ENCODE data around the gene CLBA1. TPM values are rescaled to one million over a fixed set of nuclear protein-coding genes. Genes with fewer than 3 reads are reported as not detected.
"Not testable (repeated sequence)": the region's sequence is repeated elsewhere in the genome, so short reads cannot be mapped to it uniquely, and the experiment has no call there.

The CLBA1 gene
- polyA plus RNA-seq, 2 of the 4 experiments (the other 2 are of a cell fraction), result 11.5 to 12.0 TPM

GRCh38 chr14:104945266-104945665 lies 40.3 kb upstream of the CLBA1 start:
- H3K4me1 ChIP-seq; FAIRE-seq; CTCF ChIA-PET; H3K9me3 ChIP-seq; DNase-seq (ENCODE audit: low read depth in 1 of 2, low spot score in 1 of 2); POLR2A ChIA-PET; H3K27ac ChIP-seq; ATAC-seq; H3K4me3 ChIP-seq; H3K4me2 ChIP-seq: not testable (repeated sequence)
- 91% methylated on average over 20 of the region's 20 CpGs for WGBS (ENCODE audit: missing lambda C conversion rate)

GRCh38 chr14:104945986-104946965 lies 39.3 kb upstream of the CLBA1 start:
- POLR2A ChIA-PET; DNase-seq (ENCODE audit: low read depth in 1 of 2, low spot score in 1 of 2); H3K27ac ChIP-seq; H3K4me1 ChIP-seq; ATAC-seq; H3K4me2 ChIP-seq; FAIRE-seq; H3K4me3 ChIP-seq; H3K9me3 ChIP-seq: not testable (repeated sequence)
- 91% methylated on average over 27 of the region's 43 CpGs for WGBS (ENCODE audit: missing lambda C conversion rate)
- CTCF ChIA-PET, result interaction anchor here (0.8 kb wide), 1 partner anchor 99 kb away, joined by 3 read pairs; no protein-coding TSS in a partner anchor

- H3K4me1 ChIP-seq; H3K4me3 ChIP-seq; ATAC-seq; H3K9me3 ChIP-seq; H3K27ac ChIP-seq; H3K4me2 ChIP-seq; FAIRE-seq; POLR2A ChIA-PET; DNase-seq (ENCODE audit: low read depth in 1 of 2, low spot score in 1 of 2): not testable (repeated sequence)
- WGBS (ENCODE audit: missing lambda C conversion rate), result 96% methylated on average over 13 of the region's 13 CpGs
- CTCF ChIA-PET, result interaction anchor here (0.8 to 1.3 kb wide), 2 partner anchors 14 to 98 kb away, joined by 3 read pairs; no protein-coding TSS in a partner anchor
These were observed 38.4 kb upstream of the CLBA1 start for GRCh38 chr14:104947201-104947600.

GRCh38 chr14:104947881-104948735 lies 37.5 kb upstream of the CLBA1 start:
- H3K4me3 ChIP-seq; H3K9me3 ChIP-seq; ATAC-seq; H3K27ac ChIP-seq; H3K4me2 ChIP-seq; POLR2A ChIA-PET; FAIRE-seq; H3K4me1 ChIP-seq; DNase-seq (ENCODE audit: low read depth in 1 of 2, low spot score in 1 of 2): not testable (repeated sequence)
- WGBS (ENCODE audit: missing lambda C conversion rate), result 94% methylated on average over 27 of the region's 35 CpGs
- CTCF ChIA-PET, result interaction anchor here (0.6 to 1.3 kb wide), 2 partner anchors 15 to 98 kb away, joined by 3 read pairs; no protein-coding TSS in a partner anchor

- Histone ChIP-seq H3K4me1 (no peaks in the 10 kb centered on the region), H3K9me3 (no peaks in the 10 kb centered on the region), H3K4me2 (no peak overlapping the region), H3K4me3 (no peak overlapping the region), H3K27ac (no peak overlapping the region)
- ChIA-PET CTCF (no interaction called here), POLR2A (no interaction called here)
- TF ChIP-seq FOXS1 (CRISPR knock-in tag; IDR thresholded peaks at IDR 0.05) (no peak), RAD21 (conservative IDR thresholded peaks at IDR 0.05 in 1 of 2, IDR thresholded peaks at IDR 0.05 in 1 of 2) (no peak), MAFK (IDR thresholded peaks at IDR 0.05; ENCODE audit: partially characterized antibody) (no peak), NPAS2 (CRISPR knock-in tag; IDR thresholded peaks at IDR 0.05; ENCODE audit: borderline replicate concordance) (no peak), POLR2A (IDR thresholded peaks at IDR 0.05; ENCODE audit: low read length) (no peak), HOXA7 (CRISPR knock-in tag; IDR thresholded peaks at IDR 0.05) (no peak), ESRRA (IDR thresholded peaks at IDR 0.05; ENCODE audit: borderline replicate concordance, low read length) (no peak), JUN (IDR thresholded peaks at IDR 0.05) (no peak), NR3C1 (IDR thresholded peaks at IDR 0.05) (no peak), ZSCAN20 (CRISPR knock-in tag; IDR thresholded peaks at IDR 0.05) (no peak), FOSB (CRISPR knock-in tag; IDR thresholded peaks at IDR 0.05) (no peak)
- WGBS (ENCODE audit: missing lambda C conversion rate), result 89% methylated on average over 7 of the region's 11 CpGs
- DNase-seq (ENCODE audit: low read depth in 1 of 2, low spot score in 1 of 2), result no peak
- no peak for FAIRE-seq
- no peak for ATAC-seq
These were observed 36.9 kb upstream of the CLBA1 start for GRCh38 chr14:104948736-104949031.

- H3K4me3 ChIP-seq; ATAC-seq; FAIRE-seq; DNase-seq (ENCODE audit: low read depth in 1 of 2, low spot score in 1 of 2); POLR2A ChIA-PET; H3K4me1 ChIP-seq; H3K27ac ChIP-seq; H3K9me3 ChIP-seq; H3K4me2 ChIP-seq: not testable (repeated sequence)
- CTCF ChIA-PET, result interaction anchor here (0.9 to 1.0 kb wide), 2 partner anchors 10 to 62 kb away, joined by 3 to 5 read pairs; no protein-coding TSS in a partner anchor
- 98% methylated on average over 18 of the region's 24 CpGs for WGBS (ENCODE audit: missing lambda C conversion rate)
These were observed 36.1 kb upstream of the CLBA1 start for GRCh38 chr14:104949406-104949955.
